GM18951 (cell line): Measurements from ENCODE around the gene ATP1A3.
"Not testable (repeated sequence)": the region's sequence is repeated elsewhere in the genome, so short reads cannot be mapped to it uniquely, and the experiment has no call there.

ENCODE experiments used
- POLR2A ChIP-seq: IDR thresholded peaks from 4 replicates; pipeline ENCODE4 v1.6.1; 2011; ENCODE audit warnings: mild to moderate bottlenecking; ENCODE audit not compliant: insufficient read length, insufficient read depth; ENCODE audit errors: extremely low read depth
- in situ Hi-C: fragments of 300-500 bp; cut with MboI; formaldehyde crosslinking; loops from one replicate; pipeline ENCODE4 v1.12.0; 2022; ENCODE audit warnings: low sequenced_read_pairs, mixed read lengths, inconsistent platforms; ENCODE audit not compliant: unreplicated experiment

The ATP1A3 gene

DNA sequence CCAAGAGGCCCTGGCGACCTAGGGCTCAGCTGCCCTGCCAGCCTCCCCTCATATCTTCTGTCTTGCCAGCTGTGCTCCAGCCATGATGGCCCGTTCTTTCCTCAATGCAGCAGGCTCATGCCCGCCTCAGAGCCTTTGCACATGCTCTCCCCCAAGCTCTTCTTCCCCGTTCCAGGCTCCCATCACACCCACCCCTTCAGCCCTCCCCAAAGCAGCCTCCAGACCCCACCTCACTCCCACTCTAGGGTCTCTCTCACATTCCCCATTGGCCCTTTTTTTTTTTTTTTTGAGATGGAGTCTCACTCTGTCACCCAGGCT is 29.9 kb upstream of the ATP1A3 start:
- in situ Hi-C loops = no loop called here
- no peak for TF ChIP-seq POLR2A

DNA sequence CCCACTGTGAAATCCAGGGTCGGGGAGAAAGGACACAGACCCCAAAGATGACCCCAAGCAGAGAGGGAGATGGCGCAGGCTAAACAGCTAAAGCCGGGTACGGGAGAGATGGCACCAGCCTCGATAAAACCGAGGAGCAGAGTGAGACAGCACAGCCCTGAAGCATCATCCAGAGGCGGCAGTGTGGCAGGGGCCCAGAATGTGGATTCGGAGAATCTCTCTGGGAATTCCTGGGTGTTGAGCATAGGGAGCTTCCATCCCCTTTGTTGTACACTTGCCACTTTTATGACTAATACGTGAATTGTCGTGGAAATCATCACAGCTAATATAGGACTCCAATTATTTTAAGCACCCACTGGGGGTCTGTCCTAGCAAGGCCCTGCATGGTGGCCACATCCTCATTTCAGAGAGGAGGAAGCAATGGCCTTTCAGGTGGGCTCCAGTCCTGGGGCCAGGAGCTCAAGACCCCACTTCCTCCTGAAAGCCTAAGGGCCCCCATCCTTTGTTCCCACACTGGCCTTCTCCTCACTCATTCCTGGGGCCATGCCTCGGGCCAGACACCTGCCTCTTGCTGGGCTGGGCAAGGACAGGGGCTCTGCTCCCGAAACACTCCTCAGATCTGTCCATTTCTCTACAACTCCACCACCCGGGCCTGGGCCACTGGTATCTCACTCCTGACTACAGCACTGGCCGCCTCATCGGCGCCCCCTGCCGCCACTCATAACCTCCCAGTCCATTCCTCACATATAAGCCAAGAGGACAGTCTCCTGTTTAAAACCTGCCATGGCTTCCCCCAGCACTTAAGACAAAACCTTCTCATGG is 29.3 kb upstream of the ATP1A3 start:
- in situ Hi-C loops = no loop called here
- TF ChIP-seq POLR2A = no peak

DNA sequence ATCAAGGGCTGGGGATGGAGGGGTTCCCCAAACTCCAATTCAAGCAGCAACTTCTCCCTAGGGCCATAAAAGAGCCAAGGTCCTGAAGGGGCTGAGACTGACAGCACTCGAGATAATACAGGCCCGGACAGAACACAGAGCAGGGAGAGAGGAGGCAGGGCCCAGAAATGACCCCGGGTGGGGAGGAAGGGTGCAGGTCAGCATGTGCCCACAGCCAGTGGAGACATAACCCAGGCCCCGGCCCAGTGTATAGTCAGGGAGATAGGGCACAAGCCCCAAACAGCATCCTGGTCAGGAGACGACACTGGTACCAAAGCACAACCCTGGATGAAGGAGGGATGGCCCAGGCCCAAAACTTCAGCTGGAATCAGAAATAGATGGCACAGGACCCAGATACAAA is 28.6 kb upstream of the ATP1A3 start:
- in situ Hi-C loops = no loop called here
- no peak for TF ChIP-seq POLR2A

DNA sequence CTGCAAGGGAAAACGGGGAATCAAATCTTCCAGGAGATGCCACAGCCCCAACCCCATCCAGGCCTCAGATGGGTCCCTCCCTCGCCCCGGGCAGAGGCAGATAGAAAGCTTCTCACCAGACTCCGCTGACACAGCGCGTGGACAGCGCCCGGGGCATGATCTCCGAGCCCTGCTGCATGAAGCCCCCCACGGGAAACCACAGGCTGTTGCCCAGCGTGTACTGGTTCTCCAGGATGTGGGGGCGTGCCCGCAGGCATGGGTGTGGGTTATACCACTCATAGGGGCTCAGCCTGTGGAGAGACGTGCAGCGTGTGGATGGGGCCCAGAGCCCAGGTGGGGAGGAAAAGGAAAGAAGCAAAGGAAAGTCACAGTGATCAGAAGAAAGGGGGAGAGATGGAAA is 27.2 kb upstream of the ATP1A3 start:
- in situ Hi-C loops = no loop called here

DNA sequence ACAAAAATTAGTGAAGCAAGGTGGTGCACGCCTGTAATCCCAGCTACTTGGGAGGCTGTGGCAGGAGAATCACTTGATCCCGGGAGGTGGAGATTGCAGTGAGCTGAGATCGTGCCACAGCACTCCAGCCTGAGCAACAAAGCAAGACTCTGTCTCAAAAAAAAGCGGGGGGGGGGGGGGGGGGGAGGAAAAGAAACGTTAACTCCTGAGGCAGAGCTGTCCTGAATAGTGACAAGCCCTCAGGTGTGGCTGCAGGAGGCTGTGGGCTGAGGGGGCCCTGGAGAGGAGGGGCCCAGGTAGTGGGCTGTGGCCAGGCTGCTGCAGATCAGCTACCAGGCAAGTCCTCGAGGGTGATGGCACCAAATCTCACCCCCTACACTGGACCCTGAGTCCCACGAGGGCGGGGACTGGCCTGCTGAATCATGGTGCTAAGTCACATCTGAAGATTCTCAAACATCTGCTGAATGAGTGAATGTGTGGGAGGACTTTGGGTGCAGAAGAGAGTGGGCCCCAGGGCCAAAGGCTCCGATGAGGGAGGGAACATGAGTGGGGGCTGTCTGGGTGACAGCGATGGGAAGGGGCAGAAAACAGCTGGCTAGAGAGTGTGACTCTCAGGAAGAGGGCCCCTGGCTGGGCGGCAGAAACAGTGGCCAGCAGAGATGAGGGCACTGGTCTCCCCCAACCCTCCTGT is 24.6 kb upstream of the ATP1A3 start:
- in situ Hi-C loops = no loop called here
- no peak for TF ChIP-seq POLR2A

More for the DNA sequence above, 27.2 kb upstream of the ATP1A3 start:
- no peak for TF ChIP-seq POLR2A

DNA sequence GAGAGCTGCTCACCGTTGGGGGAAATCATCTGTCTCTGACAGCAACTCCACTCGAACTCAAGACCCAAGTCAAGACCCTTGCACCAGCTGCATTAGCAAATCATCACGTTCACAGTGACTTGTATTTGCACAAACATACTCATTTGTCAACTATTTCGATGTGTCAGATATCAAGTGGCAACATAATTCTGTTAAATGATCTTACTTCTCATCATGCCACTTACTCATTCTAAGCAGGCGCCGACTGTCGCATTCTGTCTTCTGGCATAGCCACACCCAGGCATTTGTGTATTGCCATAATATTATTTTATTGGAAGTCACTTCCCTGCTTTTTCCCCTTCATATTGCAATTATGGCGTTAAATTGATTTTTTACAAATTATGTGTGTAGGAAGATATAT is 23.0 kb upstream of the ATP1A3 start:
- in situ Hi-C loops = no loop called here
- TF ChIP-seq POLR2A = no peak

DNA sequence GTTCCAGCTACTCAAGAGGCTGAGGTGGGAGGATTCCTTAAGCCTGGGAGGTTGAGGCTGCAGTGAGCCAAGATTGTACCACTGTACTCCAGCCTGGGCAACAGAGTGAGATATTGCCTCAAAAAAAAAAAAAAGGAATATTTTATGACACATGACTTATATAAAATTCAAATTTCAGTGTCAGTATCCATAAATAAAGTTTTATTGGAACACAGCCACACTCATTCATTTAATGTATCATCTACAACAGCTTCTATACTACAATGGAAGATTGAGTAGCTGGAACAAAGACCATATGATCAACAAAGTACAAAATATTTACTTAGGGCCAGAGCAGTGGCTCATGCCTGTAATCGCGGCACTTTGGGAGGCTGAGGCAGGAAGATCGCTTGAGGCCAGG is 18.7 kb upstream of the ATP1A3 start:
- in situ Hi-C loops = not testable (repeated sequence)

DNA sequence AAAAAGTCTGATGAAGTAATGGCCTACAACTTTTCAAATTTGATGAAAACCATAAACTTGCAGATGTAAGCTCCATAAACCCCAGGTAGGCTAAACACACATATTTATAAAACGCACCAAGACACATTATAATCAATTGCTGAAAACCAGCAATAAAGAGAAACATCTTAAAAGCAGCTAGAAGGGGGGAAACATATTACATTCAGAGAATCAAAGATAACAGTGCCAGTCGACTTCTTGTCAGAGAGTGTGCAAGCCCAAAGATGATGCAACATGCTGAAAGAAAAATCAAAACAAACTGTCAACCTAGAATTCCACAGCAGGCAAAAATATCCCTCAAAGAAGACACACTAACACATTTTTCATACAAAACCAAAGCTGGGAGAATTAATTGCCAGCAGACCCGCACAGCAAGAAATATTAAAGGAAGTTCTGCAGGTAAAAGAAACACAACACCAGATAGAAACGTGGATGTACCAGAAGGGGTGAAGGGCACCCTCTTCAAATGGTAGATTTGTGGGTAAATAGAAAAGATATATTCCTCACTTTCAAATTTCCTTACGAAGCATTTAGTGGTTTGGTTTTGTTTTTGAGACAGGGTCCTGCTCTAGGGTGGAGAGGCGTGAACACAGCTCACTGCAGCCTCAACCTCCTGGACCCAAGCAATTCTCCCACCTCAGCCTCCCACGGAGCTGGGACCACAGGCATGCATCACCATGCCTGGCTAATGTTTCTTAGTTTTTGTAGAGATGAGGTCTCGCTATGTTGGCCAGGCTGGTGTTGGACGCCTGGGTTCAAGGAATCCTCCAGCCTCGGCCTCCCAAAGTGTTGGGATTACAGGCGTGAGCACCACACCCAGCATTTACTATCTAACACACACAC is 16.5 kb upstream of the ATP1A3 start:
- no peak for TF ChIP-seq POLR2A

DNA sequence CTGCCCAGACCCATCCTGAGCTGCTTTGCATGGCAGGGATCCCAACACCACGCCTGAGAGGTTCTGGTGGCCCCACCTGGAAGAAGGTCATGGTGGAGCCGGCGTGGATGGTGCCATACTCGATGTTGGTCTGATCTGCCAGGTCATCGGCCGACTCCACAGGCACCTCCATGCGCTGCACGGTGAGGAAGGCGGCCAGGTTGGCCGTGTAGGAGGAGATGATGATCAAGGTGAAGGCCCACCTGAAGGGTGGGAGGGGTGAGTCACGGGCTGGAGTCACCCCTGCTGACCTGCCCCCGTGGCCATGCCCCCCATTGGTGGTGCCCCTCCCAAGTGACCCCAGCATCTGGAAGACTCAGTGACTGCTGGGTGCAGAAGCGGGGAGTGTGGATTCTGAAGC is 12.5 kb upstream of the ATP1A3 start:
- in situ Hi-C loops = no loop called here
- no peak for TF ChIP-seq POLR2A

More for the DNA sequence above, 16.5 kb upstream of the ATP1A3 start:
- in situ Hi-C loops = no loop called here

DNA sequence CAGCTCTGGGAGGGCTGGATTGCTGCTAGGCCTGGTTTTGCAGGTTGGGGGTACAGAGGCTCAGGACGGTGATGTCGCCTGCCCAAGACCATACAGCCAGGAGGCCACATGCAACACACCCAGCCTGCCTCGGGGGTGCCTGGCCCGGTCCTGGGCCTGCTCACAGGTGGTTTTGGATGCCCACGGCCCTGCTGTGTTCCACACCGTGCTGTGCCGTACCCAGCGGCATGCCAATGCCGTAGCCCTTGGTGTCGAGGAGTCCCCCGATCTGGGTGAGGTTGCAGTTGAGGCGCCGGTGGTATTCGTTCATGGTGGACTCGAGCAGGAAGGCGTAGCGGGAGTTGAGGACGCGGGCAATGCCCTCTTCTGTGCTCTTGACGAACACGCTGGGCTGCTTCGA is 11.5 kb upstream of the ATP1A3 start:
- in situ Hi-C loops = no loop called here
- TF ChIP-seq POLR2A = no peak

DNA sequence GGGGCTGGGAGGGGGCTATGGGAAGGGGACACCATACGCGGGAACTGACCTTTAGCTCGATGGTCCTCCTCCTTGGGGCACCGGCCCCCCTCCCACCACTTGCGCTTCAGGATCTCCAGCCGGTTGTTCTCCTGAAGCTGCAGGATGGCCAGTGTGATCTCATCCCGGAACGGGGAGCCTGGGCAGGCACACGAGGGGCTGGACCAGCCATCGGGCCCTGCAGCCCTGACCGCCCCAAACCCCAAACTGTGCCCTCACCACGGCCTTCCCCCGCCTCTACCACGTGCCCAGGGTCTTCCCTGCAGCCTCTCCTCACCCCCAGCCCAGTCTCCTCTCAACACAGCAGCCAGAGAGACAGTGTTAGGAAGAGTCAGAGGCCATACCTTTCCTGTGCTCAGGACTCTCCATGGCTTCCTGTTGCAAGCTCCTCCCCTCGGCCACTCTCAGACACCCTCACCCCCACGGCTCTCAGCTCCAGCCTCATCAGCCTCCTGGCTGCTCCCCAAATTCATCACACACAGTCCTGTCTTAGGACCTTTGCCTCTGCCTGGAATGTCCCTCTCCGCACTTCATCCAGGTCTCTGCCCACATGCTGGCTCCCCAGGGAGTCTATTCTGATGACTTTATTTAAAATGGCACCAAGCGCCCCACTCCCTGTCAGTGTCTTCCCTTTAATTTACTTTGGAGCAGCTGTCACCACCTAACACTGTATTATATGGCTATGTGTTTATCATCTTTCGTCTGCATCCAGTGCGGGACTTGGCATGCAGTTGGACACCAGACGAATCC is 9.7 kb upstream of the ATP1A3 start:
- TF ChIP-seq POLR2A = no peak

DNA sequence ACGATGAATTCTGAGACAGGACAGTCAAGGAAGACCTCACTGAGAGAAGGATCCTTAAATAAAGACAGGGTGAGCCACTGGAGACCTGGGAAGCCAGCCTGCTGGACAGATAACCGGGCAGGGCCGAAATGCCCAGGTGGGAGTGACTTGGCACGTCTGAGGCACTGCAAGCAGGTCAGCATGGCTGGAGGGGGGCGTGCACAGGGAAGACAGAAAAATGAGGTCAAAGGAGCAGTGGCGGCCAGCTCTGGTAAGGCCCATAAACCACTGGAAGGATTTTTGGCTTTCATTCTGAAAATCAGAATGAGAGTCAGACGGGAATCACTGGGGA is 5.8 kb upstream of the ATP1A3 start:
- in situ Hi-C loops = no loop called here
- no peak for TF ChIP-seq POLR2A

More for the DNA sequence above, 9.7 kb upstream of the ATP1A3 start:
- in situ Hi-C loops = no loop called here
